CMK (cell line): ENCODE measurements around the gene CATSPERE.
A peak's percentile ranks its signal among the peaks of the same experiment; 100 is the strongest.
"Not testable (repeated sequence)": the region's sequence is repeated elsewhere in the genome, so short reads cannot be mapped to it uniquely, and the experiment has no call there.

Experiments
- DNase-seq: peaks from one replicate; pipeline ENCODE4 v3.0.0-alpha.2; 2010; ENCODE audit warnings: low read depth

CATSPERE gene

GRCh38 chr1:244636488-244637259 is 175.6 kb downstream of the CATSPERE start:
- DNase-seq = no peak

GRCh38 chr1:244639561-244639960 is 178.5 kb downstream of the CATSPERE start:
- DNase-seq = no peak

- DNase-seq = no peak
Observed at GRCh38 chr1:244640917-244641316, 179.8 kb downstream of the CATSPERE start.

- DNase-seq = no peak
Observed at GRCh38 chr1:244642526-244642925, 181.5 kb downstream of the CATSPERE start.

- no peak for DNase-seq
Observed at GRCh38 chr1:244642988-244643387, 181.9 kb downstream of the CATSPERE start.

- no peak for DNase-seq
Observed at GRCh38 chr1:244645414-244645813, 184.3 kb downstream of the CATSPERE start.

- no peak for DNase-seq
Observed at GRCh38 chr1:244645890-244646289, 184.8 kb downstream of the CATSPERE start.

- no peak for DNase-seq
Observed at GRCh38 chr1:244647819-244648218, 186.7 kb downstream of the CATSPERE start.

GRCh38 chr1:244651956-244652622 is 191.0 kb downstream of the CATSPERE start:
- DNase-seq = no peak

GRCh38 chr1:244652623-244653438 is 191.8 kb downstream of the CATSPERE start, which contains the start of gene DESI2:
Gene DESI2, plus strand, starts transcription at chr1:244653126. Its CDS starts 188 bp downstream, at chr1:244653314.
- peak; percentile 99 for DNase-seq

GRCh38 chr1:244653439-244654107 is 192.5 kb downstream of the CATSPERE start:
- DNase-seq = no peak

GRCh38 chr1:244654108-244655038 is 193.3 kb downstream of the CATSPERE start:
- no peak for DNase-seq

GRCh38 chr1:244655186-244655585 is 194.1 kb downstream of the CATSPERE start:
- no peak for DNase-seq

GRCh38 chr1:244657421-244657820 is 196.3 kb downstream of the CATSPERE start:
- DNase-seq = no peak

- DNase-seq = no peak
Observed at GRCh38 chr1:244659694-244660093, 198.6 kb downstream of the CATSPERE start.

GRCh38 chr1:244660595-244660994 is 199.5 kb downstream of the CATSPERE start:
- DNase-seq = no peak

GRCh38 chr1:244661569-244662312 is 200.7 kb downstream of the CATSPERE start:
- not testable (repeated sequence) for DNase-seq

GRCh38 chr1:244662599-244662998 is 201.5 kb downstream of the CATSPERE start:
- DNase-seq = no peak

- no peak for DNase-seq
Observed at GRCh38 chr1:244664353-244664752, 203.3 kb downstream of the CATSPERE start.

GRCh38 chr1:244665771-244666217 is 204.7 kb downstream of the CATSPERE start:
- DNase-seq = peak; percentile 72
